HK-2 (cell line): Measurements from ENCODE around the gene LDLRAD4.

ENCODE experiments used
- DNase-seq: peaks from one replicate; pipeline ENCODE4 v3.0.0-alpha.2; 2018; ENCODE audit not compliant: unreplicated experiment

Gene LDLRAD4

GRCh38 chr18:13572721-13573120 lies 354.2 kb downstream of the LDLRAD4 start:
- DNase-seq = no peak

DNA sequence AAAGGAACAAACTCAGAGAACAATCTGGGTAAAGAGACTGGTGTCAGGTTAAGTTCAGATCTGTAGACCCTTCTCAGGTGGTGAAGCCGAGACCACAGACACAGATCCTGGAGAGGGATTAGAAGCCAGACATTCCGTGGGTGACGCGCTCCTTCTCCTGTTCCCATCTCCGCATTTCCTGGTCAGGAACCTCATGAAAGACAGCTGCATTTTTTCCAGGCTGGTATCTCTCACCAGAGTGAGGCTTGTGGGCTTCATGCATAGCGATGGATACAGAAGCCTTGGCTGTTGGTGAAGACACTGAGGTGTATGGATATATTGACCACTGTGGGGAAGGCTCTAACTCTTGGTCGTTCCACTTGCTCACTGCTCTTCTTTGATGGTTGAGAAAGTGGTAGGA lies 355.2 kb downstream of the LDLRAD4 start:
- DNase-seq = no peak

- no peak for DNase-seq
These were observed 355.8 kb downstream of the LDLRAD4 start for GRCh38 chr18:13574355-13574754.

- DNase-seq = no peak
These were observed 356.2 kb downstream of the LDLRAD4 start for GRCh38 chr18:13574761-13575160.

- no peak for DNase-seq
These were observed 358.0 kb downstream of the LDLRAD4 start for GRCh38 chr18:13576598-13576997.

- no peak for DNase-seq
These were observed 358.6 kb downstream of the LDLRAD4 start for GRCh38 chr18:13577091-13577697.

DNA sequence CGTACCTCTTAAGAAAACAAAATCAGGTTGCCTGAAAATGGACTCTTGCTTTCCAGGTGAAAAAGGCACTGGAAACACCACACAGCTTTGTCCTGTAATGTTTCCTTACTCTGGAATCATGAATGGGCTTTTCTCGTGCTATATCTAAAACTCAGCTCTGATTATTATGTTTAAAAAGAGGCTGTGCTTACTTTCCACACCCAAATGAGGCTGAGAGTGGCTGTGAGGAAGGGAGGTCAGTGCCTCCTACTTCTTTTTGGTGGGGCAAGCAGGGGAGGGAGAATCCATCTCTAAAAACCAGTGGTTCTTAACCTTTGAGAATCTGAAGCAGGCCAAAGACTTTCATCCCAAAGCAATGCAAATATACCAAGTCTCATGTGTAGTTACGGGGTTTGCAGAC lies 359.2 kb downstream of the LDLRAD4 start:
- no peak for DNase-seq

DNA sequence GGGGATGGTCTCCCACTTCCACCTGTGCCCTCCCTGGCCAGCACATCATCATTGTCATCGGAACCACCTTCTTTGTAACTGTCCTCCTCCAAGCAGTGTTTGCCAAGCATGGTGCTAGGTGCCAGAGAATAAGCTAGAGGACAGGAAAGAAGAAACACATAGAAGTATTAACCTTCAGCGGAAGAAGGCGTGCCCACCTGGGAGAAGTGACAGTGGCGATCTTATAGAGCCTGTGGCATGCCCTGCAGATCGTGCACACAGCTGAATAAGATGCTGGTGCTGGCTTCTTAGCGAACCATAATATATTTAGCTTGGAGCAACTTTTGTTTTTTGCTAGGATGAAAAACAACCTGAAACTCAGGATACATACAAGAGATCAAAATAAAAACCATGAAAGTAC lies 359.8 kb downstream of the LDLRAD4 start:
- no peak for DNase-seq

DNA sequence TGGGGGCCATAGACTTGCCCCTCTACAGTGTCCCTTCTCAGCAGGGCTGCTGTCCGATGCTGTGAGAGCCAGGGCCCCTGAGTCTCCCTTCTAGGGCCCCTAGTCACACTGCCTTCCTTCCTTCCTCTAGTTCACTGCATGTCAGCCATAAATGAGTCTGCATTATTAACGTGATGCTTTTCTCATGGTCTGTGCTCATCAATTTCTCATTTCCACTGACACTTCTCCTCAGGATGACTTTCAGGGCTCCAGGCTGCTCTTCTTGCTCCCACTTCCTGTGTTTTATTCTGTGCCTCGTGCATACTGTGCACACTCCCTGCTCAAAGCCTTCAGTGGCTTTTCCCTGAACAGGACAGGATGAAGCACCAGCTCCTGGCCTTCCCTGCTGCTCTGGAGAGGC lies 361.3 kb downstream of the LDLRAD4 start:
- DNase-seq = no peak

DNA sequence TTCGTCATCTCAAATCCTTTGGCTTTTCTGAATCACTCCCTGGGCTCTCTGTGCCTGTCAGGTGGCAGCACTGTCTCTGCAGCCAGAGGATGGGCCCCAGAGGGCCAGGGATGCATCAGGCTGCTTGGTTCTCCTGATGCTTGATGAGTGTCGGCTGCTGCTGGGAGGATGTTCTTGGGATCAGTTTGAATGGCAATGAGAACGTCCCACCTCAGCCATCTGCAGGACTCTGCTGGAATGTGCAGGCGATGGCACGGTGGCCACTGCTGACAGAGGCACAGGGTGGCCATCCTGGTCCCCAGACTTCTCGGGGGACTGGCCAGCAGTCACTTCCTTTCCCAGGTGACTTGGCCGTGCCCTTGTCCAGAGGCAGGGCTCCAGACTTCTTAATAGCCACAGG lies 361.8 kb downstream of the LDLRAD4 start:
- no peak for DNase-seq

GRCh38 chr18:13580991-13581390 lies 362.4 kb downstream of the LDLRAD4 start:
- no peak for DNase-seq

DNA sequence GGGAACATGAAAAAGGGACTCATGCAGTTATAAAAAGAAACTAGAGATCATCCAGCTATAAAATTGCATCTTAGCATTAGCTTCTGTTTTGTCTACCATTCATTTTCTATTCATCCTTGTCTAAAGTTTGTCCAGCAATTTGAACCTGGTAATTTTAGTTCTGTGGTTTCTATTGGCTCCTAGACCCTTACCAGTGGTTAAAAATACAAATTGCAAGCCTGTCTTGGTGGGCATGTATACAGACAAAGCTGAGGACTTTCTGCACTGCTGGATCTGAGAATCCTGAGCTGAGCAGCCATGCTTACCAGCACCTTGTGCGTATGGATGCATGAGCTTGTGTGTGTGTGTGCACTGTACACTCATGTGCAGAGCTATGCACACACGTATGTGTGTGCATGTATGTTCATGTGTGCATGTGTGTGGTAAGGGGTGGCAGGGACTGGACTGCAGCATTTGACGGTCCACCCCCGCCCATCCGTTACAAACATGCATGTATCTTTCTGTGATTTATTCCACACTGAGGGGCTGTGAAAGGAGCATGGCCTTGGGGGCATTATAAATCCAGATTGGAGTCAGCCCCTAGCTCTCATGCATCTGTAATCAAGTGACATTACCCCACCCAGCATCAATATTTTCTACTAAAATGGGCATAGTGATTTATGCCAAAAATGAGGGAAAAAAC lies 363.1 kb downstream of the LDLRAD4 start:
- no peak for DNase-seq

- DNase-seq = no peak
These were observed 363.7 kb downstream of the LDLRAD4 start for GRCh38 chr18:13582178-13582670.

DNA sequence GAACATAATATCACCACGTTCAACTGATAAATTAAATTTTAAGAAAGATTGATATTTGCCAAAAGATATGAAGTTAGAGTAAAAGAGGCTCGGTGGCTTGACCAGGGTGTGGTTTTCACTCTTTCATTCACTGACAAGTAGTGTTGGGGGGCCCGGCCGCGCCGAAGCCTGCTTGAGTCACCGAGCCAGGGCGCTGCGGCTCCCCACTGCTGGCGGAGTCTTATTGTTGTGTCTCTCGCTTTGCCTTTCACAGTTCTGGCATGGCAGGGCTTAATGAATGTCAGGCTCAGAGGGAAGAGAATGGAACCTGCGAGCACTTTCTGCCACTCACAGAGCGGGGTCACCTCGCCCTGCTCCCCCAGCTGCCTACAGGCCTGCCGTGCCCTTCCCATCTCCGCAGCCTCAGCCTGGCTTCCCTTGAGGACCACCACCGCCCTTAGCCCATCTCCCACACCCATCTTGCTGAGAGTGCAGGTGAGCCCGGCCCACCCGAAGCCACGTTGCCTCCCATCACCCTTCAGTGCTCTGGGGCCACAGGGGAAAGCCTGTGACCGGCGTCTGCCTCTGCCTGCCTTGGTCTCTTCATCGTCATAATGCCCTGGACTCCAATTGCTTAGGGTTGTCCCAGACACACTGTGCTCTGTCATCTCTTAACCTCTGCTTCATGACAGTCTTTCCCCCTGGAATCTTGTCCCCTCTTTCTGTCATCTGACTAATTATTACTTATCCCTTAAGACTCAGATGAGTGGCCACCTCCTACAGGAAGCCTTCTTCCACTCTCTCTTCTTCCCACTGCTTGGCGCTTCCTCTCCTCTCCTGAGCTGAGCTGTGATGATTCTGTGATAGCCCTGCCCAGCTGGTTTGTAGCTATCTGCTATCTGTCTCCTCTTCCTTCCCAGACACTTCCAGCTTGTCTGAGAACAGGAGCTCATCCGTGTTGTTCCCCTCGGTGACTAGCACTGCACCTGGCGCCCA lies 365.3 kb downstream of the LDLRAD4 start:
- DNase-seq = no peak

GRCh38 chr18:13584825-13585224 lies 366.3 kb downstream of the LDLRAD4 start:
- DNase-seq = no peak

DNA sequence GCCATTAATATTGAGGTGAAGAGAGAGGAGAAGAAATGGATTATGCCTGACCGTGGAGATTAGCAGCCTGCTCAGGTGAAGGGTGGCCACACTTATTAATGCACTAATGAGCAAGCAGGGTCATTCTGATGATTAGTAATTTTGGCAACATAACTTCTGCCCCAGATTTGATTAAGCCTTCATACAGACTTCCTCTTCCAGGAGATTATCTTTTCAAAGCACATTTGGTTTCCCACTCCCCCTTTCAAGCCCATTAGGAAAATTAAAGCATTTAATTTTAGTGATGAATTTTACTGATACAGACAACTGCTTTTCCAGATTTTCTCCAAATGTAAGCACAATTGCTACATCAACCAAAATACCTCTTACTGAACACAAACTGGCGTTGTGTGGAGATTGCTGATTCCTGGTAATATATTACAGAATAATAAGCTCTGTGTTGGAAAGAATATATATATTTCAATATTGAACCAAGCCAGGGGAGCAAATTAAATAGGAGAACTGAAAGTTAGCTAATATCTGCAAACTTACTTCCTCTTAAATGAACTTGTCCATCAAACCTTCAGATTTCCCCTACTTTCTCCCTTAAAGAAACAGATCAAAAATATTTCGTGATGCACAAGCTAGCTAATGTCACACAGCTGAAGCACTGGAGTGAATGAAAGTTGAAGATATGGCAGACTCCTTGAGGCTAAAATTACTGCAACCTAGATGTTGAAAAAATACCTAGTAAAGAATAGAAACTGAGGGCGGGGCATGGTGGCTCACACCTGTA lies 367.0 kb downstream of the LDLRAD4 start:
- DNase-seq = no peak

GRCh38 chr18:13587001-13587400 lies 368.4 kb downstream of the LDLRAD4 start:
- no peak for DNase-seq

DNA sequence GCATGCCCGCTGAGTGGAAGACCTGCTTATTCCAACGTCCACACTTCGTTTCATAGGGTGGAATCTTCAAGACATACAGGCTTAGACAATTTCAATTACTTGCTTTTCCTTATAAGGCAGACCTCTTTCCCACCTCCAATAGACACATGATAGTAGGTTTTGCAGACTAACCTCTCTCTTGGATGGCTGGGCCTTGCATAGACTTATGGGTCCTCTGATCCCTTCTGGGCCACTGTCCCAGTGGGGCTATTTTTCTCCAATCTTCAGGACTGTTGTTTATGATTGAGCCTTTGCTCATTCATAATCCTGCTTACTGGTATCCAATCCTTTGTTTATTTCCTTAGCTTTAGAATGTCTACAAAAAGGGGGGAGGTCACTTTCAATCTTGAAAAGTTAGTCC lies 368.9 kb downstream of the LDLRAD4 start:
- no peak for DNase-seq

- DNase-seq = no peak
These were observed 369.4 kb downstream of the LDLRAD4 start for GRCh38 chr18:13587937-13588336.

GRCh38 chr18:13589316-13589715 lies 370.8 kb downstream of the LDLRAD4 start:
- no peak for DNase-seq

DNA sequence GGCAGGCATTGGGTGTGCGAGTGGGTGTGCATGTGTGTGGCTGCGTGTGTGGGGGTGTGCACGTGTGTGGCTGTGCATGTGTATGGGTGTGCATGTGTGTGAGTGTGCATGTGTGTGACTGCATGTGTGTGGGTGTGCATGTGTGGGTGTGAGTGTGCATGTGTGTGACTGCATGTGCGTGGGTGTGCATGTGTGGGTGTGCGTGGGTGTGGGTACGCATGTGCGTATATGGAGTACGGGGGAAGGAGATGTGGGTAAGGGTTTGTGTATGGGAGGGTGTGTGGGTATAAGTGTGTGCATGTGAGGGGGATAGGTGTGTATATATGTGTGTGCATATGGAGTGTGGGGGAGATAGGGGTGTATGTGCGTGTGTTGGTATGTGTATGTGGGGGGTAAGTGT lies 371.4 kb downstream of the LDLRAD4 start:
- DNase-seq = no peak

DNA sequence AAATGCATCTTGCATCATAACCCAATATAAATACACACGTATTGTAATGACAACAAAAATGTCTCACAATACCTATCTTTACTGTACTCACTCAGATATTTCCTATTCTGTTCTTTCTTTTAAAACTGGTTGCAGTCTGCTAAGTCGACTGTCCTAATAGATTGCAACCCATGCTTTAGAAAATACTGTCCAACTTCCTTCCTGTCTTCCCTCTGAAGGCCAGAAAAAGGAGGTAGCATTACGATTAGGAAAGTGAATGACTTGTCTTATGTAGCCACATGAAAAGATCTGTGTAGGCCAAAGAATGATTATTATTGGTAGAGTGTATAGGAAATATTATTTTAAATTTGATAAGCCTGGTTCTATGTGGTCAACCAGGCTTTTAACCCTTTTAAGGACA lies 373.7 kb downstream of the LDLRAD4 start:
- no peak for DNase-seq
